22Rv1 (cell line): ENCODE measurements around the gene ZNF438.

Source experiments
- H3K27ac ChIP-seq: fragments of 450-650 bp; 2 replicates; pipeline ENCODE4 v1.5.1; 2017
- CTCF ChIP-seq: fragments of 450-650 bp; IDR thresholded peaks from 2 replicates; pipeline ENCODE4 v1.5.1; 2017; ENCODE audit warnings: mild to moderate bottlenecking
- ZFX ChIP-seq: fragments of 450-650 bp; IDR thresholded peaks from 2 replicates; pipeline ENCODE4 v1.6.1; 2017; ENCODE audit warnings: antibody characterized with exemption, borderline replicate concordance

ZNF438 gene

GRCh38 chr10:30857803-30858202, 173.9 kb downstream of the ZNF438 start:
- TF ChIP-seq CTCF: no peak
- no peak for TF ChIP-seq ZFX
- H3K27ac ChIP-seq: no peak overlapping the region

- H3K27ac ChIP-seq: no peak overlapping the region
- TF ChIP-seq CTCF (no peak), ZFX (no peak)
Observed at GRCh38 chr10:30855131-30855530, 176.5 kb downstream of the ZNF438 start.

- no peak overlapping the region for H3K27ac ChIP-seq
- TF ChIP-seq CTCF: no peak
- no peak for TF ChIP-seq ZFX
Observed at GRCh38 chr10:30854656-30855055, 177.0 kb downstream of the ZNF438 start.

- H3K27ac ChIP-seq: no peak overlapping the region
- TF ChIP-seq ZFX (no peak), CTCF (no peak)
Observed at GRCh38 chr10:30853066-30853465, 178.6 kb downstream of the ZNF438 start.

- no peak overlapping the region for H3K27ac ChIP-seq
- TF ChIP-seq CTCF: no peak
- no peak for TF ChIP-seq ZFX
Observed at GRCh38 chr10:30850776-30851175, 180.9 kb downstream of the ZNF438 start.

GRCh38 chr10:30849231-30850035, 182.2 kb downstream of the ZNF438 start:
- TF ChIP-seq CTCF (no peak), ZFX (no peak)

GRCh38 chr10:30848396-30849032, 183.2 kb downstream of the ZNF438 start:
- H3K27ac ChIP-seq: no peak overlapping the region
- TF ChIP-seq ZFX (no peak), CTCF (no peak)

More at GRCh38 chr10:30849231-30850035, 182.2 kb downstream of the ZNF438 start:
- H3K27ac ChIP-seq: no peak overlapping the region
